Coronary artery (tissue), 2 donors: ENCODE results near the gene GNG2.

Experiments
- DNase-seq: peaks from one replicate; pipeline ENCODE4 v3.0.0-alpha.2; 2017; ENCODE audit warnings: low spot score
- H3K27ac ChIP-seq, 2 donors: fragments of 200-600 bp; sonication (generic); one replicate each; pipeline ENCODE4 v1.5.1; 2016 to 2019
- H3K4me3 ChIP-seq: fragments of 200-600 bp; sonication (generic); 2 replicates; pipeline ENCODE4 v1.5.1; 2016; ENCODE audit warnings: mild to moderate bottlenecking, moderate library complexity
- TF ChIP-seq, protein P1 (sequence below): fragments of 200-600 bp; sonication (generic); IDR thresholded peaks from one replicate; pipeline ENCODE4 v1.5.1; 2019; ENCODE audit warnings: antibody characterized with exemption

Gene GNG2

DNA sequence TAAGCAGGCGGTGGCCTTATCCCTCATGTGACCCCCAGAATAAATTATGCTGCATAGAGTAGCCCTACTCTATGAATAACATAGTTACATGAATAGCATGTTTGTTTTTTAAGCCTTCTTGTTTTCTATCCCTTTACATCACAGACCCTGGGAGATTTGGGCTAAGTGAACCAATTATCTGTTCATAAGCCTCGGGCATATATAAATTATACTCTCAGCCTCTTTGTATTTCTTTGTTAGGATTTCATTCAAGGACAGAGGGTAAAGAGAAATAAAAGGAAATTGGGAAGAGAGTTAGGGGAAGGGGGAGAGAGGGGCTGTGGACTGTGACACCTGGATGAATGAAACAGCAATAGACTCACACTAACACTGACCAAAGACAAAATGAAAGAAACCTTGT, 93.6 kb downstream of the GNG2 start:
- TF ChIP-seq, protein P1, sequence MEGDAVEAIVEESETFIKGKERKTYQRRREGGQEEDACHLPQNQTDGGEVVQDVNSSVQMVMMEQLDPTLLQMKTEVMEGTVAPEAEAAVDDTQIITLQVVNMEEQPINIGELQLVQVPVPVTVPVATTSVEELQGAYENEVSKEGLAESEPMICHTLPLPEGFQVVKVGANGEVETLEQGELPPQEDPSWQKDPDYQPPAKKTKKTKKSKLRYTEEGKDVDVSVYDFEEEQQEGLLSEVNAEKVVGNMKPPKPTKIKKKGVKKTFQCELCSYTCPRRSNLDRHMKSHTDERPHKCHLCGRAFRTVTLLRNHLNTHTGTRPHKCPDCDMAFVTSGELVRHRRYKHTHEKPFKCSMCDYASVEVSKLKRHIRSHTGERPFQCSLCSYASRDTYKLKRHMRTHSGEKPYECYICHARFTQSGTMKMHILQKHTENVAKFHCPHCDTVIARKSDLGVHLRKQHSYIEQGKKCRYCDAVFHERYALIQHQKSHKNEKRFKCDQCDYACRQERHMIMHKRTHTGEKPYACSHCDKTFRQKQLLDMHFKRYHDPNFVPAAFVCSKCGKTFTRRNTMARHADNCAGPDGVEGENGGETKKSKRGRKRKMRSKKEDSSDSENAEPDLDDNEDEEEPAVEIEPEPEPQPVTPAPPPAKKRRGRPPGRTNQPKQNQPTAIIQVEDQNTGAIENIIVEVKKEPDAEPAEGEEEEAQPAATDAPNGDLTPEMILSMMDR, result no peak
- Histone ChIP-seq H3K4me3 (no peak overlapping the region), H3K27ac (no peak overlapping the region)
- no peak for DNase-seq

DNA sequence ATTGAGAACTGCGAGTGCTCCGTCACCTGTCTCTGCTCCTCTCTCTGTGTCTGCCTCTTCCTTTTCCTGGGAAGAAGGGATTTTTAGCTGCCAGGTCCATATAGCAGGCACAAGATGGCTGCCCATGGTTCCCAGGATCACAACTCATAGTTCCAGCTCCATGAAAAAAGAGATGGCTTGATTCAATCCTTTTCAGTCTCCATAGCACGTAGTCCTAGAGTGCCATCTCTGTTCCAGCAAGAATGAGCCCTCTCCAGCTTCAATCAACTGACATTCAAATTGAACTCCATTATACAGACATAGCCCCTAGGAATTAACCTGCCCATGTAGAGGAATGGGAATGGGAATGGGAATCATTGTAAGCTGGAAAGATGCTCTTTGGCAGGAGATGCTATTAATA, 94.2 kb downstream of the GNG2 start:
- H3K4me3 ChIP-seq, result no peak overlapping the region
- no peak for DNase-seq
- TF ChIP-seq, protein P1, result no peak
- H3K27ac ChIP-seq, result no peak overlapping the region

DNA sequence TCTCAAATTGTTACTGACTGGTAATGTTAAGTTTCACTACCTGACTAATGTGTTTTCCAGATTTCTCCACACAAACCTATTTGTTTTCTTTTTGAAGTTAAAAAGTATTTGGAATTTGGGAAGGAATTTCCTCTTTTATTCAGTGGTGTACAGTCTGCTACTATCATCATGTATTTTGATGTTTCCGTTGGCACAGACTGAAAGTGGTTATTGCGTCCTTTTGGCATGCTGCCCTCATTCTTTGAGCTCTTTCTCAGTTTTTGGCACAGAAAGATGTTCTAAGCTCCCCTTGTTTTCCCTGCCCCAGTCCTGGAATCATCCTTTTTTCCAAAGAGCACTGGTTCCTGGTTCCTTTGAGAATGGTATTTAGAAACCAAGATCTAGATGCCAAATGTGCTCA, 97.5 kb downstream of the GNG2 start:
- H3K27ac ChIP-seq, result no peak overlapping the region
- TF ChIP-seq, protein P1, result no peak
- no peak overlapping the region for H3K4me3 ChIP-seq
- no peak for DNase-seq

DNA sequence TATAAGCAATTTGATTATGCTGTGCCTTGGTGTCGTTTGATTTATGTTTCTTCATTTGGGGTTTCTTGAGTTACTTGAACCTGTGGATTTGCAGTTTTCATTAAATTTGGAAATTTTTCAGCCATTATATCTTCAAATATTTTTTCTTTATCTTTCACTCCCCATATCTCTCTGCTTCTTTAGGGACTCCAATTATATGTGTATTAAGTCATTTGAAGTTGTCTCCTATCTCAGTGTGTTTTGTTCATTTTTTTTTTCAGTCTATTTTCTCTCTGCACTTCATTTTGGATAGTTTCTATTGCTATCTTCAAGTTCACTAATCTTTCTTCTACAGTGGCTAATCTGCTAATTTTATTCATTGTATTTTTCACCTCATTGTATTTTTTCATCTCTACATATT, 99.5 kb downstream of the GNG2 start:
- Histone ChIP-seq H3K27ac (no peak overlapping the region), H3K4me3 (no peak overlapping the region)
- DNase-seq, result no peak
- TF ChIP-seq, protein P1, result no peak

DNA sequence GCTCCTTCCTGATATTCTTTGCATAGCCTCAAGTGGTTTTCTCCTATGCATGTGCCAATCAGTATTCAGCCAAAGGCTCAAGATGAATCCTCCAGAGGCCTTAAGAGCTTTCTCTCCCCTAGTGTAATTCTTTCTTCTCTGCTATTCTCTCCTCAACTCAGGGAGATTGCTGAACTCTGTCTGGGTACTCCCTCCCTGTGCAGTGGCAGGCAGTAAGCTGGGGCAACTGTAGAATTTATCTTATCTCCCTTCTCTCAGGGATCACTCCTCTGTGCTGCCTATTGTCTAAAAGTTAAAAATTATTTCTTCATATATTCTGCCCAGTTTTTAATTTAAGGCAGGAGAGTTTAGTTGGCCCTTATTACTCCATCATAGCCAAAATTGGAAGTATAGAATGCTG, 100.5 kb downstream of the GNG2 start:
- Histone ChIP-seq H3K4me3 (no peak overlapping the region), H3K27ac (no peak overlapping the region)
- TF ChIP-seq, protein P1, result no peak
- DNase-seq, result no peak

DNA sequence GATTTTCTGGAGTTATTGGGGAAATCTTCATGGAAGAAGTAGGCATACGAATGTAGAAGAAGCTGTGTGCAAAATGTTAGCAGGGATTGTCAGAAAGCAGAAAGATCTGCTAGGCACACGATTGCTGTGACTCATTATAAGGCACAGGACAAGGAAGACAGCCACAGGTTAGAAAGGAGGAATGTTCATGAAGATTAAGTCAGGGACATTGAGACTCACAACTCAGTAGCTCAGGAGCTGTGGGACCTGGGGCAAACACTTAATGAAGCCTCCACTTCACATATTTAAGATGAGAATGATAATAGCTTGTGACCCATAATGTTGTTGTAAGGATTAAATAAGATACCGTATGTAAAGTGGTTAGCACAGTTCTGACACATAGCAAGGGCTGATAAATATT, 102.3 kb downstream of the GNG2 start:
- H3K27ac ChIP-seq, result no peak overlapping the region
- TF ChIP-seq, protein P1, result no peak
- no peak overlapping the region for H3K4me3 ChIP-seq
- DNase-seq, result no peak

DNA sequence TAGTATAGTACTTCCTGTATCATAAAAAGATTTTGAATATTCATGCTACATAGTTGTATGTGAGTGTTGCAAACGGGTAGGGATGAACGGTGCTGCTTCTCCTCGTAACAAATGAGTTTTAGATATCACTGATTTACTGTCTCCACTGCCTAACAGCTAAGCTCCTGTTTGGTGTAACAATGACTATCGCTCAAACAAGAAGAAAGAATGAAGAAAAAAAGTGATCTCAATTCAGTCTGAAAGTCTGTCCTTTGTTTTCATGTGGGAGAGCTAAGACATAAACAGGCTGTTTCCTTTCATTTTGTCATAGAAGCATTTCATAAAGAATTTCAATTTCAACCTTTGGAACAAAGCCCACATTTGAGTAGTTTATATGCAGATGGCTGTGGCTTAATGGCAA, 102.9 kb downstream of the GNG2 start:
- DNase-seq, result no peak
- Histone ChIP-seq H3K4me3 (peak overlapping the region; percentile 33), H3K27ac (no peak overlapping the region)
- TF ChIP-seq, protein P1, result no peak
